GM12878 (cell line): ENCODE results near the gene VANGL2. TPM values are rescaled to one million over a fixed set of nuclear protein-coding genes. Genes with fewer than 3 reads are reported as not detected.

Source experiments
- ATAC-seq: fragments of 200-7000 bp; cut with Tn5 transposase; 3 replicates; pipeline ENCODE4 v1.9.1; 2020; ENCODE audit warnings: mild to moderate bottlenecking, moderate library complexity
- BruUV-seq: library from RNA; stranded (reverse); fragments of 400-500 nt; replicated peaks from 2 replicates; lab custom pipeline; 2021; lab: Mats Ljungman, UMichigan
- CTCF ChIA-PET: fragments of 300-600 bp; sonication (Branson Sonifier 250); formaldehyde crosslinking; extraction: SDS; loops from one replicate; lab custom pipeline; 2021; ENCODE audit warnings: inconsistent platforms; lab: Yijun Ruan, JAX
- POLR2A ChIA-PET: fragments of 350-600 bp; formaldehyde crosslinking; extraction: SDS; loops from one replicate; lab custom pipeline; 2021; ENCODE audit warnings: inconsistent platforms; lab: Charles Lee
- RAD21 ChIA-PET: fragments of 300-600 bp; sonication (Branson Sonifier 250); formaldehyde crosslinking; loops from one replicate; lab custom pipeline; 2023; ENCODE audit warnings: antibody characterized with exemption; ENCODE audit not compliant: unreplicated experiment; lab: Charles Lee
- SMC1A ChIA-PET: fragments of 300-600 bp; sonication (Branson Sonifier 250); formaldehyde crosslinking; loops from one replicate; lab custom pipeline; 2023; ENCODE audit not compliant: unreplicated experiment, uncharacterized antibody; lab: Charles Lee
- DNase-seq: peaks from one replicate; pipeline ENCODE4 v3.0.0-alpha.2; 2011; ENCODE audit warnings: low read depth, low spot score
- FAIRE-seq: peaks from 3 replicates; lab custom pipeline; 2011; peaks lifted over from hg19 to GRCh38; lab: Jason Lieb, UNC
- H2AFZ ChIP-seq: 2 replicates; pipeline ENCODE4 v1.6.0; 2011; ENCODE audit warnings: low read depth, low read length, control low read depth; ENCODE audit not compliant: control insufficient read depth
- H3K27ac ChIP-seq: 2 replicates; pipeline ENCODE4 v1.5.1; 2011; ENCODE audit warnings: control low read depth; ENCODE audit not compliant: control insufficient read depth, insufficient read depth
- H3K27me3 ChIP-seq, 2 experiments: replicated peaks in 1 of 2; 2 replicates each; pipeline versions ENCODE4 v1.6.0 to v1.6.1; 2011; ENCODE audit warnings: low read length in 1 of 2; ENCODE audit not compliant: control insufficient read depth in 2 of 2, insufficient read depth in 2 of 2
- H3K36me3 ChIP-seq, 2 experiments: 2 replicates each; pipeline ENCODE4 v1.5.1; 2011; ENCODE audit warnings: low read length in 1 of 2; ENCODE audit not compliant: control insufficient read depth in 2 of 2, insufficient read depth in 2 of 2
- H3K4me1 ChIP-seq: 2 replicates; pipeline ENCODE4 v1.6.1; 2011; ENCODE audit warnings: mild to moderate bottlenecking, low read length, moderate library complexity, mixed read lengths; ENCODE audit not compliant: control insufficient read depth, insufficient read depth
- H3K4me2 ChIP-seq: 2 replicates; pipeline ENCODE4 v1.6.0; 2011; ENCODE audit warnings: control low read depth; ENCODE audit not compliant: control insufficient read depth, insufficient read depth
- H3K4me3 ChIP-seq: fragments of 200-600 bp; sonication (generic); 2 replicates; pipeline ENCODE4 v1.5.1; 2016
- H3K79me2 ChIP-seq: 2 replicates; pipeline ENCODE4 v1.6.0; 2011; ENCODE audit warnings: low read length; ENCODE audit not compliant: control insufficient read depth, insufficient read depth
- H3K9ac ChIP-seq: 2 replicates; pipeline ENCODE4 v1.8.0; 2011; ENCODE audit warnings: low read length, control low read depth, mixed read lengths; ENCODE audit not compliant: control insufficient read depth, insufficient read depth
- H3K9me3 ChIP-seq: replicated peaks from 3 replicates; pipeline ENCODE4 v1.5.1; 2011; ENCODE audit warnings: mild to moderate bottlenecking, low read length; ENCODE audit not compliant: control insufficient read depth, insufficient read depth
- H4K20me1 ChIP-seq: 2 replicates; pipeline ENCODE4 v1.6.0; 2011; ENCODE audit not compliant: control insufficient read depth, insufficient read depth
- DPF2 ChIP-seq: fragments of 450-650 bp; IDR thresholded peaks from 2 replicates; pipeline ENCODE4 v1.6.1; 2017; ENCODE audit warnings: mild to moderate bottlenecking
- EGR1 ChIP-seq, 2 experiments: IDR thresholded peaks; 1 replicate in 1 of 2; 2 replicates in 1 of 2; pipeline ENCODE4 v1.6.1; 2011 to 2012; ENCODE audit warnings: low read depth in 2 of 2, low read length in 2 of 2, borderline replicate concordance in 1 of 2, mild to moderate bottlenecking in 1 of 2, moderate library complexity in 1 of 2
- MEF2A ChIP-seq: IDR thresholded peaks from 2 replicates; pipeline ENCODE4 v1.6.1; 2011; ENCODE audit warnings: low read depth, mild to moderate bottlenecking, low read length, moderate library complexity; ENCODE audit not compliant: insufficient read depth
- MTA3 ChIP-seq: IDR thresholded peaks from 2 replicates; pipeline ENCODE4 v1.6.1; 2012; ENCODE audit warnings: low read length, inconsistent platforms, borderline replicate concordance
- NR2F1 ChIP-seq: fragments of 450-650 bp; conservative IDR thresholded peaks from 2 replicates; pipeline ENCODE4 v1.6.1; 2017; ENCODE audit warnings: mild to moderate bottlenecking
- PAX5 ChIP-seq: IDR thresholded peaks from 2 replicates; pipeline ENCODE4 v1.6.1; 2011; ENCODE audit warnings: low read depth, low read length, borderline replicate concordance
- POLR2AphosphoS2 ChIP-seq: IDR thresholded peaks from 2 replicates; pipeline ENCODE4 v1.6.1; 2011; ENCODE audit warnings: low read depth, mild to moderate bottlenecking, low read length, improper control_type of control experiment, moderate library complexity
- REST ChIP-seq: IDR thresholded peaks from 2 replicates; pipeline ENCODE4 v1.6.1; 2012; ENCODE audit warnings: mild to moderate bottlenecking, low read depth, low read length
- RUNX3 ChIP-seq: IDR thresholded peaks from 2 replicates; pipeline ENCODE4 v1.6.1; 2012; ENCODE audit warnings: low read length, inconsistent platforms
- SPI1 ChIP-seq: IDR thresholded peaks from 2 replicates; pipeline ENCODE4 v1.6.1; 2011; ENCODE audit warnings: low read depth, mild to moderate bottlenecking, low read length, moderate library complexity, borderline replicate concordance; ENCODE audit not compliant: insufficient read depth
- SREBF1 ChIP-seq: IDR thresholded peaks from 2 replicates; pipeline ENCODE4 v1.6.1; 2012; ENCODE audit warnings: mild to moderate bottlenecking, low read length
- ZNF687 ChIP-seq: fragments of 450-650 bp; IDR thresholded peaks from 2 replicates; pipeline ENCODE4 v1.6.1; 2017; ENCODE audit warnings: mild to moderate bottlenecking, moderate library complexity
- WGBS: methylation state at CpG from one replicate; pipeline ENCODE4 v1.1.6; 2016; ENCODE audit warnings: low lambda C conversion rate; ENCODE audit not compliant: insufficient replicate concordance, insufficient coverage; ENCODE audit errors: missing lambda C conversion rate; 5-methylcytosine and 5-hydroxymethylcytosine counted together
- in situ Hi-C: fragments of 300-500 bp; cut with MboI; formaldehyde crosslinking; loops from 9 replicates; pipeline ENCODE4 v1.14.3; 2018; ENCODE audit warnings: mixed read lengths
- intact Hi-C: fragments of 100-400 bp; cut with micrococcal nuclease; formaldehyde crosslinking; loops from one replicate; pipeline ENCODE4 v1.14.2; 2022; ENCODE audit not compliant: unreplicated experiment
- polyA plus RNA-seq, 11 experiments: library from polyadenylated mRNA; depleted of rRNA in 4 of 11; unstranded in 6 of 11; stranded (reverse) in 5 of 11; fragments of >200 nt; fragmentation: Nextera tagmentation in 4 of 11; fragmentation: Illumina TruSeq in 1 of 11; extraction: Ambion mirVana in 4 of 11; extraction: Trizol in 1 of 11; gene quantifications; 1 replicate in 1 of 11; 2 replicates in 10 of 11; pipeline versions ENCODE4 v1.2.1 to v1.2.3, GENCODE V29; 2011 to 2016; ENCODE audit warnings: inconsistent platforms in 2 of 11, missing spikeins in 2 of 11, low read depth in 1 of 11
- total RNA-seq, 4 experiments: library from RNA; depleted of rRNA in 3 of 4; stranded (reverse); fragments of >200 nt in 3 of 4; fragmentation: Illumina TruSeq in 1 of 4; extraction: Trizol in 1 of 4; gene quantifications; 2 replicates each; pipeline versions ENCODE4 v1.2.1 to v1.2.3, GENCODE V29; 2013 to 2021

The VANGL2 gene
- total and polyA plus RNA-seq, 10 of the 15 experiments (the other 5 are each of a cell fraction or from before 2014, with no cell fraction given), result 0.10 to 5.0 (median 0.27) TPM

GRCh38 chr1:160377585-160378206 lies 22.7 kb upstream of the VANGL2 start:
- Histone ChIP-seq H3K79me2 (no peaks in the 10 kb centered on the region), H3K4me3 (no peak overlapping the region), H3K27ac (no peak overlapping the region), H3K4me1 (peaks cover 15% of the 10 kb centered on the region), H4K20me1 (no peaks in the 10 kb centered on the region), H3K36me3 (no peaks in the 10 kb centered on the region), H3K27me3 (no peaks in the 10 kb centered on the region), H3K9me3 (no peaks in the 10 kb centered on the region), H3K9ac (no peak overlapping the region), H3K4me2 (no peak overlapping the region), H2AFZ (no peak overlapping the region)
- ChIA-PET SMC1A (interaction anchor here (0.6 to 5.0 kb wide), 21 partner anchors 9 to 297 kb away, joined by 3 to 44 read pairs (median 6); partner anchors contain the start of genes CASQ1 and KCNJ9), RAD21 (interaction anchor here (0.8 to 3.7 kb wide), 14 partner anchors 9 to 300 kb away, joined by 3 to 43 read pairs (median 5); partner anchors contain the start of gene PEX19), CTCF (interaction anchor here (0.7 to 7.8 kb wide), 43 partner anchors 8 to 332 kb away, joined by 3 to 131 read pairs (median 8); partner anchors contain the start of genes CASQ1, IGSF8, NHLH1 and PEX19), POLR2A (no interaction called here)
- in situ Hi-C loops (loop anchor here (5.0 kb wide), 1 partner anchor 280 kb away; the partner anchor contains the start of gene IGSF8), intact Hi-C loops (no loop called here)
- ATAC-seq (no peak), FAIRE-seq (no peak), DNase-seq (no peak)
- no TSS peak for BruUV-seq
- TF ChIP-seq MEF2A (no peak), RUNX3 (no peak), NR2F1 (no peak), DPF2 (no peak), REST (no peak), SPI1 (no peak), POLR2AphosphoS2 (no peak), MTA3 (no peak), SREBF1 (no peak), ZNF687 (no peak), PAX5 (no peak), EGR1 (IDR thresholded peaks at IDR 0.05; ENCODE audit: borderline replicate concordance in 1 of 2, low read depth in 2 of 2, low read length in 2 of 2) (no peak)
- WGBS, result 51% methylated on average over 7 of the region's 7 CpGs
